Panc1 (cell line): ENCODE measurements around the gene P2RX1. TPM values are rescaled to one million over a fixed set of nuclear protein-coding genes. Genes with fewer than 3 reads are reported as not detected.

Experiments
- ATAC-seq: fragments of 200-7000 bp; cut with Tn5 transposase; 2 replicates; pipeline ENCODE4 v1.9.1; 2020; ENCODE audit warnings: mild to moderate bottlenecking, moderate library complexity
- BruUV-seq: library from RNA; stranded (reverse); fragments of 400-500 nt; replicated peaks from 2 replicates; lab custom pipeline; 2021; lab: Mats Ljungman, UMichigan
- CTCF ChIA-PET: fragments of 300-600 bp; sonication (Branson Sonifier 250); formaldehyde crosslinking; loops from one replicate; lab custom pipeline; 2022; ENCODE audit warnings: antibody characterized with exemption; lab: Charles Lee
- POLR2A ChIA-PET: fragments of 300-600 bp; sonication (Branson Sonifier 250); formaldehyde crosslinking; loops from one replicate; lab custom pipeline; 2022; ENCODE audit warnings: antibody characterized with exemption; lab: Charles Lee
- DNase-seq: peaks from one replicate; pipeline ENCODE4 v3.0.0-alpha.2; 2010; ENCODE audit warnings: low read depth, low spot score
- H3K27ac ChIP-seq: 2 replicates; pipeline ENCODE4 v1.5.1; 2011; ENCODE audit warnings: mild to moderate bottlenecking, low read length, inconsistent platforms
- H3K27me3 ChIP-seq: fragments of 200-500 bp; sonication (Bioruptor generic); 2 replicates; pipeline ENCODE4 v1.6.0; 2014; ENCODE audit warnings: low read length, inconsistent platforms; ENCODE audit not compliant: control insufficient read depth, insufficient read depth
- H3K36me3 ChIP-seq: fragments of 200-500 bp; sonication (Bioruptor generic); 2 replicates; pipeline ENCODE4 v1.5.1; 2014; ENCODE audit warnings: inconsistent platforms, mild to moderate bottlenecking, low read length, moderate library complexity; ENCODE audit not compliant: control insufficient read depth, insufficient read depth
- H3K4me1 ChIP-seq: 2 replicates; pipeline ENCODE4 v1.5.1; 2011; ENCODE audit warnings: inconsistent platforms, mild to moderate bottlenecking, low read length, moderate library complexity; ENCODE audit not compliant: control insufficient read depth, insufficient read depth
- H3K4me3 ChIP-seq, 2 experiments: 2 replicates each; pipeline ENCODE4 v1.5.1; 2011 to 2012; ENCODE audit warnings: low read depth in 2 of 2, low read length in 2 of 2, mild to moderate bottlenecking in 2 of 2, inconsistent platforms in 1 of 2, moderate library complexity in 1 of 2
- H3K9me3 ChIP-seq: fragments of 200-500 bp; sonication (Bioruptor generic); 2 replicates; pipeline ENCODE4 v1.5.1; 2014; ENCODE audit warnings: low read depth, mild to moderate bottlenecking, inconsistent platforms, low read length, moderate library complexity; ENCODE audit not compliant: control insufficient read depth, insufficient read depth
- CTCF ChIP-seq: fragments of 450-650 bp; IDR thresholded peaks from 2 replicates; pipeline ENCODE4 v1.5.1; 2017; ENCODE audit warnings: mild to moderate bottlenecking
- POLR2AphosphoS5 ChIP-seq: IDR thresholded peaks from 2 replicates; pipeline ENCODE4 v1.6.1; 2012; ENCODE audit warnings: mild to moderate bottlenecking, low read depth, low read length, moderate library complexity
- REST ChIP-seq, 2 experiments: IDR thresholded peaks; 2 replicates each; pipeline ENCODE4 v1.6.1; 2011 to 2012; ENCODE audit warnings: low read depth in 2 of 2, control low read depth in 1 of 2, low read length in 1 of 2, mild to moderate bottlenecking in 1 of 2, moderate library complexity in 1 of 2; ENCODE audit not compliant: insufficient read depth in 1 of 2
- SIN3A ChIP-seq: IDR thresholded peaks from 2 replicates; pipeline ENCODE4 v1.6.1; 2012; ENCODE audit warnings: low read depth, mild to moderate bottlenecking, low read length, moderate library complexity, borderline replicate concordance; ENCODE audit not compliant: insufficient read depth
- TCF7L2 ChIP-seq: IDR thresholded peaks from 2 replicates; pipeline ENCODE4 v1.6.1; 2011; ENCODE audit warnings: mild to moderate bottlenecking, low read depth, low read length, inconsistent platforms
- in situ Hi-C: cut with HindIII; loops from 2 replicates; pipeline ENCODE4 v1.10.0; 2016; ENCODE audit warnings: low sequenced_read_pairs, low pct_unique_long_range_greater_than_20kb
- intact Hi-C: fragments of 100-400 bp; cut with micrococcal nuclease; formaldehyde crosslinking; loops from one replicate; pipeline ENCODE4 v1.10.0; 2022; ENCODE audit not compliant: unreplicated experiment
- total RNA-seq: library from RNA; stranded (reverse); gene quantifications from one replicate; pipeline ENCODE4 v1.2.1, GENCODE V29; 2021; ENCODE audit not compliant: unreplicated experiment

Gene P2RX1
- total RNA-seq, 1 experiment from 2014 or later = not detected

- H3K36me3 ChIP-seq = no peaks in the 10 kb centered on the region
- intact Hi-C loops = no loop called here
- no peaks in the 10 kb centered on the region for H3K27me3 ChIP-seq
- in situ Hi-C loops = no loop called here
- CTCF ChIA-PET = interaction anchor here (0.9 kb wide), 1 partner anchor 10 kb away, joined by 6 read pairs; no protein-coding TSS in a partner anchor
- no peak for TF ChIP-seq TCF7L2
- TF ChIP-seq SIN3A = no peak
- no peak for TF ChIP-seq POLR2AphosphoS5
- TF ChIP-seq REST (IDR thresholded peaks at IDR 0.05; ENCODE audit: insufficient read depth in 1 of 2, low read depth in 2 of 2, low read length in 1 of 2) = no peak
- no TSS peak for BruUV-seq
- no peak for DNase-seq
- no peak overlapping the region for H3K4me3 ChIP-seq
- no peaks in the 10 kb centered on the region for H3K9me3 ChIP-seq
- no peak overlapping the region for H3K27ac ChIP-seq
- ATAC-seq = no peak
- POLR2A ChIA-PET = no interaction called here
- H3K4me1 ChIP-seq = no peaks in the 10 kb centered on the region
Observed at GRCh38 chr17:3904501-3904900, 11.8 kb downstream of the P2RX1 start.

GRCh38 chr17:3903881-3904290, 12.4 kb downstream of the P2RX1 start:
- Histone ChIP-seq H3K27me3 (no peaks in the 10 kb centered on the region), H3K27ac (no peak overlapping the region), H3K36me3 (no peaks in the 10 kb centered on the region), H3K4me3 (no peak overlapping the region), H3K9me3 (no peaks in the 10 kb centered on the region), H3K4me1 (no peaks in the 10 kb centered on the region)
- ChIA-PET CTCF (interaction anchor here (0.9 kb wide), 1 partner anchor 10 kb away, joined by 6 read pairs; no protein-coding TSS in a partner anchor), POLR2A (interaction anchor here (0.5 kb wide), 1 partner anchor 107 kb away, joined by 10 read pairs; no protein-coding TSS in a partner anchor)
- intact Hi-C loops = no loop called here
- no TSS peak for BruUV-seq
- TF ChIP-seq TCF7L2 = no peak
- TF ChIP-seq POLR2AphosphoS5 = no peak
- no peak for TF ChIP-seq SIN3A
- no peak for TF ChIP-seq CTCF
- no peak for TF ChIP-seq REST (IDR thresholded peaks at IDR 0.05; ENCODE audit: insufficient read depth in 1 of 2, low read depth in 2 of 2, low read length in 1 of 2)
- DNase-seq (no peak), ATAC-seq (no peak)
- in situ Hi-C loops = no loop called here
